A549 (cell line): ENCODE measurements around the gene RRP9. TPM values are rescaled to one million over a fixed set of nuclear protein-coding genes. Genes with fewer than 3 reads are reported as not detected.

Source experiments
- ATAC-seq, 2 experiments: fragments of 200-7000 bp in 1 of 2; fragments of >200 bp in 1 of 2; cut with Nextera tagmentation in 1 of 2; cut with Tn5 transposase in 1 of 2; 3 replicates each; pipeline versions ENCODE4 v1.8.0 to v1.9.1; 2018 to 2020; ENCODE audit warnings: mild to moderate bottlenecking in 1 of 2, moderate library complexity in 1 of 2
- CTCF ChIA-PET: fragments of 300-600 bp; sonication (Branson Sonifier 250); formaldehyde crosslinking; extraction: SDS; loops from one replicate; lab custom pipeline; 2021; ENCODE audit warnings: antibody characterized with exemption, inconsistent platforms; lab: Yijun Ruan, JAX
- POLR2A ChIA-PET: fragments of 350-600 bp; formaldehyde crosslinking; extraction: SDS; loops from one replicate; lab custom pipeline; 2021; ENCODE audit warnings: antibody characterized with exemption, inconsistent platforms; lab: Yijun Ruan, JAX
- DNase-seq, 2 experiments: peaks; one replicate each; pipeline versions ENCODE4 v3.0.0 to v3.0.0-alpha.2; 2011 to 2016; ENCODE audit warnings: low read depth in 1 of 2, low spot score in 1 of 2
- FAIRE-seq: peaks from 2 replicates; lab custom pipeline; 2011; peaks lifted over from hg19 to GRCh38; lab: Jason Lieb, UNC
- H3K27ac ChIP-seq, 2 experiments: fragments of >200 bp; sonication (Bioruptor Twin); formaldehyde crosslinking; 3 replicates each; pipeline ENCODE4 v1.5.1; 2016 to 2017
- H3K4me1 ChIP-seq: fragments of >200 bp; sonication (Bioruptor Twin); formaldehyde crosslinking; 3 replicates; pipeline ENCODE4 v1.6.1; 2016
- H3K4me2 ChIP-seq: fragments of >200 bp; sonication (Bioruptor Twin); formaldehyde crosslinking; 3 replicates; pipeline ENCODE4 v1.6.1; 2016
- H3K4me3 ChIP-seq: fragments of >200 bp; sonication (Bioruptor Twin); formaldehyde crosslinking; 3 replicates; pipeline ENCODE4 v1.5.1; 2016
- H3K9me3 ChIP-seq: fragments of >200 bp; sonication (Bioruptor Twin); formaldehyde crosslinking; 3 replicates; pipeline ENCODE4 v1.6.1; 2016
- ATOH8 ChIP-seq: fragments of 250-450 bp; sonication (Bioruptor Pico); IDR thresholded peaks from 2 replicates; pipeline ENCODE4 v1.5.0; 2020; ENCODE audit warnings: low read depth, mild to moderate bottlenecking, moderate library complexity
- BHLHE40 ChIP-seq: IDR thresholded peaks from 2 replicates; pipeline ENCODE4 v1.6.1; 2012; ENCODE audit warnings: low read depth, low read length, inconsistent platforms
- CEBPB ChIP-seq, 2 experiments: fragments of >200 bp in 1 of 2; sonication (Bioruptor Twin) in 1 of 2; formaldehyde crosslinking in 1 of 2; IDR thresholded peaks; 2 replicates each; pipeline ENCODE4 v1.6.1; 2012 to 2016
- CHD2 ChIP-seq: fragments of 150-350 bp; IDR thresholded peaks from 2 replicates; pipeline ENCODE4 v1.6.1; 2014; ENCODE audit warnings: low read length; ENCODE audit not compliant: partially characterized antibody
- EHF ChIP-seq: fragments of 250-450 bp; sonication (Bioruptor Pico); IDR thresholded peaks from 2 replicates; pipeline ENCODE4 v1.5.0; 2020; ENCODE audit warnings: mild to moderate bottlenecking
- EHMT2 ChIP-seq: fragments of 200-600 bp; sonication (generic); IDR thresholded peaks from 2 replicates; pipeline ENCODE4 v1.6.1; 2016; ENCODE audit warnings: antibody characterized with exemption, low read depth, mild to moderate bottlenecking, moderate library complexity
- ELK1 ChIP-seq: fragments of 150-350 bp; IDR thresholded peaks from 2 replicates; pipeline ENCODE4 v1.6.1; 2014; ENCODE audit warnings: low read depth, mild to moderate bottlenecking, low read length
- EP300 ChIP-seq, 2 experiments: fragments of >200 bp; sonication (Bioruptor Twin); formaldehyde crosslinking; IDR thresholded peaks; 2 replicates in 1 of 2; 3 replicates in 1 of 2; pipeline ENCODE4 v1.6.1; 2016 to 2017
- FOSB ChIP-seq: fragments of 250-450 bp; sonication (Bioruptor Pico); IDR thresholded peaks from 2 replicates; pipeline ENCODE4 v1.5.0; 2020; ENCODE audit warnings: mild to moderate bottlenecking, moderate library complexity
- FOSL2 ChIP-seq, 2 experiments: fragments of 450-650 bp in 1 of 2; fragments of >200 bp in 1 of 2; sonication (Bioruptor Twin) in 1 of 2; formaldehyde crosslinking; IDR thresholded peaks; 2 replicates each; pipeline versions ENCODE4 v1.5.0 to v1.6.1; 2016 to 2020; ENCODE audit warnings: mild to moderate bottlenecking in 1 of 2, moderate library complexity in 1 of 2
- FOXS1 ChIP-seq: fragments of 250-450 bp; sonication (Bioruptor Pico); IDR thresholded peaks from 2 replicates; pipeline ENCODE4 v1.5.0; 2020; ENCODE audit warnings: mild to moderate bottlenecking, moderate library complexity
- GATA3 ChIP-seq: IDR thresholded peaks from 2 replicates; pipeline ENCODE4 v1.6.1; 2012; ENCODE audit warnings: borderline replicate concordance
- HES2 ChIP-seq: fragments of >200 bp; sonication (Bioruptor Twin); formaldehyde crosslinking; IDR thresholded peaks from 2 replicates; pipeline ENCODE4 v1.6.1; 2016
- HEYL ChIP-seq: fragments of 250-450 bp; sonication (Bioruptor Pico); IDR thresholded peaks from 2 replicates; pipeline ENCODE4 v1.8.0; 2021; ENCODE audit warnings: mild to moderate bottlenecking, moderate library complexity
- JUNB ChIP-seq: fragments of >200 bp; sonication (Bioruptor Twin); formaldehyde crosslinking; IDR thresholded peaks from 2 replicates; pipeline ENCODE4 v1.6.1; 2016
- KDM1A ChIP-seq: fragments of 200-600 bp; sonication (generic); IDR thresholded peaks from 2 replicates; pipeline ENCODE4 v1.6.1; 2016; ENCODE audit warnings: low read depth, mild to moderate bottlenecking
- KDM5A ChIP-seq: fragments of 200-600 bp; sonication (generic); IDR thresholded peaks from 2 replicates; pipeline ENCODE4 v1.6.1; 2016; ENCODE audit warnings: antibody characterized with exemption, mild to moderate bottlenecking
- MAFK ChIP-seq: fragments of 450-650 bp; IDR thresholded peaks from 2 replicates; pipeline ENCODE4 v1.6.1; 2014; ENCODE audit not compliant: partially characterized antibody
- MAZ ChIP-seq: fragments of 150-350 bp; IDR thresholded peaks from 2 replicates; pipeline ENCODE4 v1.6.1; 2014; ENCODE audit warnings: antibody characterized with exemption, low read depth, low read length, borderline replicate concordance
- NFE2L2 ChIP-seq: fragments of 150-350 bp; conservative IDR thresholded peaks from 2 replicates; pipeline ENCODE4 v1.6.1; 2014; ENCODE audit warnings: low read length
- NR3C1 ChIP-seq: fragments of >200 bp; sonication (Bioruptor Twin); formaldehyde crosslinking; IDR thresholded peaks from 3 replicates; pipeline ENCODE4 v1.6.1; 2017
- POLR2A ChIP-seq: IDR thresholded peaks from 2 replicates; pipeline ENCODE4 v1.6.1; 2012; ENCODE audit warnings: mild to moderate bottlenecking, low read length
- RAD21 ChIP-seq, 2 experiments: fragments of >200 bp in 1 of 2; sonication (Bioruptor Twin) in 1 of 2; formaldehyde crosslinking in 1 of 2; IDR thresholded peaks in 1 of 2; conservative IDR thresholded peaks in 1 of 2; 2 replicates in 1 of 2; 3 replicates in 1 of 2; pipeline ENCODE4 v1.6.1; 2012 to 2018; ENCODE audit warnings: inconsistent platforms in 1 of 2
- RNF2 ChIP-seq: fragments of 200-600 bp; sonication (generic); IDR thresholded peaks from 2 replicates; pipeline ENCODE4 v1.6.1; 2016; ENCODE audit warnings: low read depth, mild to moderate bottlenecking, antibody characterized with exemption, moderate library complexity, borderline replicate concordance
- SMC3 ChIP-seq: fragments of >200 bp; sonication (Bioruptor Twin); formaldehyde crosslinking; IDR thresholded peaks from 3 replicates; pipeline ENCODE4 v1.6.1; 2018; ENCODE audit warnings: inconsistent platforms
- TP53 ChIP-seq: fragments of 250-450 bp; sonication (Bioruptor Pico); IDR thresholded peaks from 2 replicates; pipeline ENCODE4 v1.5.0; 2021; ENCODE audit warnings: mild to moderate bottlenecking, moderate library complexity
- ZFP36 ChIP-seq: fragments of 450-650 bp; IDR thresholded peaks from 2 replicates; pipeline ENCODE4 v1.6.1; 2014; ENCODE audit warnings: borderline replicate concordance; ENCODE audit not compliant: partially characterized antibody
- ZNF302 ChIP-seq: fragments of 250-450 bp; sonication (Bioruptor Pico); IDR thresholded peaks from 2 replicates; pipeline ENCODE4 v1.9.0; 2021; ENCODE audit warnings: inconsistent platforms, mild to moderate bottlenecking, moderate library complexity
- ZSCAN20 ChIP-seq: fragments of 250-450 bp; sonication (Bioruptor Pico); IDR thresholded peaks from 2 replicates; pipeline ENCODE4 v1.8.0; 2022; ENCODE audit warnings: mild to moderate bottlenecking, moderate library complexity
- WGBS: methylation state at CpG from one replicate; pipeline ENCODE4 v1.1.6; 2017; ENCODE audit errors: missing lambda C conversion rate; 5-methylcytosine and 5-hydroxymethylcytosine counted together
- polyA plus RNA-seq, 4 experiments: library from polyadenylated mRNA; depleted of rRNA in 3 of 4; stranded (reverse); fragments of >200 nt; fragmentation: RNase III in 1 of 4; extraction: RNeasy Plus Mini Kit Qiagen cat#74134 plus additional on column Dnase treatment in 1 of 4; gene quantifications; 2 replicates in 3 of 4; 3 replicates in 1 of 4; pipeline ENCODE4 v1.2.3, GENCODE V29; 2011 to 2017
- TF ChIP-seq, protein P1 (sequence below): fragments of >200 bp; sonication (Bioruptor Twin); formaldehyde crosslinking; IDR thresholded peaks from 3 replicates; pipeline ENCODE4 v1.5.1; 2016
- TF ChIP-seq, protein P2 (sequence below): IDR thresholded peaks from 2 replicates; pipeline ENCODE4 v1.6.1; 2012

RRP9 gene
- polyA plus RNA-seq, 2 of the 4 experiments (the other 2 are of a cell fraction), result 17.0 to 34.3 TPM

GRCh38 chr3:51982838-51983577, 41.3 kb upstream of the RRP9 start, which contains the start of gene ACY1 (continued):
- TF ChIP-seq, protein P1, sequence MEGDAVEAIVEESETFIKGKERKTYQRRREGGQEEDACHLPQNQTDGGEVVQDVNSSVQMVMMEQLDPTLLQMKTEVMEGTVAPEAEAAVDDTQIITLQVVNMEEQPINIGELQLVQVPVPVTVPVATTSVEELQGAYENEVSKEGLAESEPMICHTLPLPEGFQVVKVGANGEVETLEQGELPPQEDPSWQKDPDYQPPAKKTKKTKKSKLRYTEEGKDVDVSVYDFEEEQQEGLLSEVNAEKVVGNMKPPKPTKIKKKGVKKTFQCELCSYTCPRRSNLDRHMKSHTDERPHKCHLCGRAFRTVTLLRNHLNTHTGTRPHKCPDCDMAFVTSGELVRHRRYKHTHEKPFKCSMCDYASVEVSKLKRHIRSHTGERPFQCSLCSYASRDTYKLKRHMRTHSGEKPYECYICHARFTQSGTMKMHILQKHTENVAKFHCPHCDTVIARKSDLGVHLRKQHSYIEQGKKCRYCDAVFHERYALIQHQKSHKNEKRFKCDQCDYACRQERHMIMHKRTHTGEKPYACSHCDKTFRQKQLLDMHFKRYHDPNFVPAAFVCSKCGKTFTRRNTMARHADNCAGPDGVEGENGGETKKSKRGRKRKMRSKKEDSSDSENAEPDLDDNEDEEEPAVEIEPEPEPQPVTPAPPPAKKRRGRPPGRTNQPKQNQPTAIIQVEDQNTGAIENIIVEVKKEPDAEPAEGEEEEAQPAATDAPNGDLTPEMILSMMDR, result peak; percentile 6; the same call in 1 of the 3 replicates
- TF ChIP-seq ATOH8 (CRISPR knock-in tag) (no peak), EHF (CRISPR knock-in tag) (0 out of 2 replicates have a peak, but pooled peaks have one; percentile 35), MAZ (0 out of 2 replicates have a peak, but pooled peaks have one; percentile 41)

DNA sequence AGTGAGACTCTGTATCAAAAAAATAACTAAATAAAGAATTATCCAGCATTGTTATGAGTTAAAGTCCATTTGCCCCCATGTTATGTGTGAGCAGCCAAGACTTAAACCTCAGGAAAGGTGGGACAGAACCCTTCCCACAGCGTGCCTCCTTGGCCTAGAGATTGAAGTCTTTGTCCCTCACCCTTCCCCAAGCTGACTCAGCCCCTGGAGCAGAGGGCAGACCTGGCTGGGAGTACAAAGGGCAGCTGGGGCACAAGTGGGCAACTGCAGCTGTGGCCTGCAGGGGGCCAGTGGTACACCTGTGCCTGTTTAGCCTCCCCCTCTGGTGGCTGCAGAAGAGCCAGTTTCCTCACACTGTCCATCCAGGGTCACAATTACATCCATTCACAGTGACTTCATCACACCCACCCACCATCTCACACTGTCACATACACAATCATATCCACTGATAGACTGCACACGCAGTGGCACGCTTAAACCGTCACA, 40.7 kb upstream of the RRP9 start:
- H3K27ac ChIP-seq, result peak overlapping the region; percentile 80 to 97
- DNase-seq (peak; percentile 82 to 95), ATAC-seq (peak; percentile 79 to 80), FAIRE-seq (no peak)
- H3K4me2 ChIP-seq, result peak overlapping the region; percentile 74
- peaks cover 32% of the 10 kb centered on the region for H3K4me1 ChIP-seq
- H3K4me3 ChIP-seq, result peak overlapping the region; percentile 51
- CTCF ChIA-PET, result interaction anchor here (0.8 to 5.0 kb wide), 12 partner anchors 9 to 180 kb away, joined by 3 to 53 read pairs (median 6); partner anchors contain the start of genes ABHD14A, ABHD14B, PARP3 and PCBP4
- H3K9me3 ChIP-seq, result no peaks in the 10 kb centered on the region
- WGBS, result 3% methylated on average over 4 of the region's 4 CpGs
- POLR2A ChIA-PET, result interaction anchor here (1.0 to 3.3 kb wide), 6 partner anchors 9 to 172 kb away, joined by 3 to 32 read pairs (median 14); partner anchors contain the start of genes ABHD14B, DUSP7, PARP3 and RPL29
- no peak for TF ChIP-seq FOSB (CRISPR knock-in tag)
- no peak for TF ChIP-seq BHLHE40
- TF ChIP-seq RNF2, result no peak
- no peak for TF ChIP-seq EP300 (IDR thresholded peaks at IDR 0.05)
- no peak for TF ChIP-seq NFE2L2
- no peak for TF ChIP-seq EHMT2
- TF ChIP-seq, protein P2, sequence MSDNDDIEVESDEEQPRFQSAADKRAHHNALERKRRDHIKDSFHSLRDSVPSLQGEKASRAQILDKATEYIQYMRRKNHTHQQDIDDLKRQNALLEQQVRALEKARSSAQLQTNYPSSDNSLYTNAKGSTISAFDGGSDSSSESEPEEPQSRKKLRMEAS, result peak; percentile 33; the same call in 1 of the 2 replicates
- TF ChIP-seq HEYL (CRISPR knock-in tag), result no peak
- TF ChIP-seq ZNF302 (CRISPR knock-in tag), result no peak
- TF ChIP-seq NR3C1, result no peak
- TF ChIP-seq RAD21 (conservative IDR thresholded peaks at IDR 0.05 in 1 of 2, IDR thresholded peaks at IDR 0.05 in 1 of 2), result no peak; a peak in 1 of 5 replicates
- TF ChIP-seq JUNB, result no peak
- no peak for TF ChIP-seq ZSCAN20
- TF ChIP-seq TP53 (CRISPR knock-in tag), result no peak
- TF ChIP-seq KDM5A, result no peak
- no peak for TF ChIP-seq EHF (CRISPR knock-in tag)
- TF ChIP-seq ELK1, result no peak
- no peak for TF ChIP-seq FOXS1 (CRISPR knock-in tag)
- TF ChIP-seq KDM1A, result no peak
- peak; percentile 59 for TF ChIP-seq MAFK
- TF ChIP-seq POLR2A, result no peak
- TF ChIP-seq CHD2, result no peak
- TF ChIP-seq FOSL2 (IDR thresholded peaks at IDR 0.05), result no peak
- TF ChIP-seq FOSL2 (CRISPR knock-in tag; IDR thresholded peaks at IDR 0.05), result no peak
- TF ChIP-seq HES2, result no peak
- no peak for TF ChIP-seq CEBPB (IDR thresholded peaks at IDR 0.05)
- TF ChIP-seq SMC3, result no peak
- TF ChIP-seq MAZ, result no peak
- TF ChIP-seq GATA3, result no peak
- no peak for TF ChIP-seq ZFP36
- TF ChIP-seq, protein P1, result peak; percentile 47
